Osteoblast (primary cell): ENCODE data around the gene PARP16. TPM values are rescaled to one million over a fixed set of nuclear protein-coding genes. Genes with fewer than 3 reads are reported as not detected.

Experiments
- DNase-seq: peaks from one replicate; pipeline ENCODE4 v3.0.0; 2011; ENCODE audit warnings: low spot score, mixed read lengths; ENCODE audit not compliant: insufficient read length; ENCODE audit errors: missing footprints
- H2AFZ ChIP-seq: 2 replicates; pipeline ENCODE4 v1.6.0; 2011; ENCODE audit warnings: mild to moderate bottlenecking, low read length
- H3K27ac ChIP-seq: 2 replicates; pipeline ENCODE4 v1.5.1; 2011; ENCODE audit warnings: mild to moderate bottlenecking, low read depth, low read length, moderate library complexity
- H3K27me3 ChIP-seq: 2 replicates; pipeline ENCODE4 v1.6.0; 2012; ENCODE audit warnings: mild to moderate bottlenecking, control low read depth, inconsistent platforms, low read length, moderate library complexity; ENCODE audit not compliant: insufficient read depth
- H3K36me3 ChIP-seq: 2 replicates; pipeline ENCODE4 v1.5.1; 2011; ENCODE audit warnings: mild to moderate bottlenecking, low read length, control low read depth, moderate library complexity; ENCODE audit not compliant: insufficient read depth
- H3K4me1 ChIP-seq: 2 replicates; pipeline ENCODE4 v1.5.1; 2011; ENCODE audit warnings: mild to moderate bottlenecking, low read length, control low read depth, moderate library complexity; ENCODE audit not compliant: insufficient read depth
- H3K4me2 ChIP-seq: 2 replicates; pipeline ENCODE4 v1.6.0; 2011; ENCODE audit warnings: mild to moderate bottlenecking, low read length; ENCODE audit not compliant: insufficient read depth
- H3K4me3 ChIP-seq: fragments of 200-600 bp; sonication (generic); 3 replicates; pipeline ENCODE4 v1.5.1; 2012; ENCODE audit warnings: mild to moderate bottlenecking, low read length, inconsistent platforms; ENCODE audit not compliant: insufficient read depth
- H3K79me2 ChIP-seq: 2 replicates; pipeline ENCODE4 v1.6.0; 2012; ENCODE audit warnings: mild to moderate bottlenecking, low read length, control low read depth, inconsistent platforms; ENCODE audit not compliant: insufficient read depth
- H3K9me3 ChIP-seq: 2 replicates; pipeline ENCODE4 v1.5.1; 2011; ENCODE audit warnings: low read depth, low read length, control low read depth
- H4K20me1 ChIP-seq: 2 replicates; pipeline ENCODE4 v1.6.0; 2012; ENCODE audit warnings: mild to moderate bottlenecking, low read length, control low read depth; ENCODE audit not compliant: insufficient read depth
- CTCF ChIP-seq: IDR thresholded peaks from 2 replicates; pipeline ENCODE4 v1.5.1; 2011; ENCODE audit warnings: mild to moderate bottlenecking, low read depth, low read length, moderate library complexity; ENCODE audit errors: extremely low read depth
- total RNA-seq: library from RNA; depleted of rRNA; stranded (reverse); fragments of >200 nt; gene quantifications from 2 replicates; pipeline ENCODE4 v1.2.3, GENCODE V29; 2012

The PARP16 gene
- total RNA-seq, 1 donor: 6.2 TPM

GRCh38 chr15:65333148-65333820 lies 46.6 kb upstream of the PARP16 start:
- Histone ChIP-seq H3K79me2 (no peaks in the 10 kb centered on the region), H3K9me3 (no peaks in the 10 kb centered on the region), H3K4me2 (no peak overlapping the region), H3K4me3 (no peak overlapping the region), H3K27ac (no peak overlapping the region), H3K4me1 (no peaks in the 10 kb centered on the region), H2AFZ (no peak overlapping the region), H3K36me3 (no peaks in the 10 kb centered on the region), H3K27me3 (peaks cover 16% of the 10 kb centered on the region), H4K20me1 (no peaks in the 10 kb centered on the region)
- TF ChIP-seq CTCF: no peak
- peak; percentile 76 for DNase-seq

GRCh38 chr15:65332391-65333147 lies 45.9 kb upstream of the PARP16 start:
- H4K20me1 ChIP-seq: no peaks in the 10 kb centered on the region
- peak; percentile 65 for DNase-seq
- H3K27ac ChIP-seq: no peak overlapping the region
- H3K79me2 ChIP-seq: no peaks in the 10 kb centered on the region
- H3K4me1 ChIP-seq: no peaks in the 10 kb centered on the region
- H3K4me2 ChIP-seq: no peak overlapping the region
- no peaks in the 10 kb centered on the region for H3K9me3 ChIP-seq
- H3K27me3 ChIP-seq: peaks cover 10% of the 10 kb centered on the region
- no peak for TF ChIP-seq CTCF
- no peak overlapping the region for H3K4me3 ChIP-seq
- no peaks in the 10 kb centered on the region for H3K36me3 ChIP-seq
- no peak overlapping the region for H2AFZ ChIP-seq

- H4K20me1 ChIP-seq: no peaks in the 10 kb centered on the region
- H2AFZ ChIP-seq: no peak overlapping the region
- no peaks in the 10 kb centered on the region for H3K36me3 ChIP-seq
- no peaks in the 10 kb centered on the region for H3K4me1 ChIP-seq
- no peak overlapping the region for H3K4me2 ChIP-seq
- no peaks in the 10 kb centered on the region for H3K9me3 ChIP-seq
- H3K27ac ChIP-seq: no peak overlapping the region
- no peak for DNase-seq
- no peak overlapping the region for H3K4me3 ChIP-seq
- TF ChIP-seq CTCF: no peak
- H3K27me3 ChIP-seq: peaks cover 10% of the 10 kb centered on the region
- no peaks in the 10 kb centered on the region for H3K79me2 ChIP-seq
These were observed 45.1 kb upstream of the PARP16 start for GRCh38 chr15:65331811-65332210.

- no peak for TF ChIP-seq CTCF
- Histone ChIP-seq H3K4me1 (no peaks in the 10 kb centered on the region), H3K4me2 (no peak overlapping the region), H2AFZ (no peak overlapping the region), H3K27ac (no peak overlapping the region), H4K20me1 (no peaks in the 10 kb centered on the region), H3K4me3 (no peak overlapping the region), H3K27me3 (peaks cover 5% of the 10 kb centered on the region), H3K79me2 (no peaks in the 10 kb centered on the region), H3K9me3 (no peaks in the 10 kb centered on the region), H3K36me3 (no peaks in the 10 kb centered on the region)
- DNase-seq: peak; percentile 81
These were observed 44.4 kb upstream of the PARP16 start for GRCh38 chr15:65330934-65331645.
